Retina (tissue), 1 donor: Measurements from ENCODE around the gene MLC1.
"Not testable (repeated sequence)": the region's sequence is repeated elsewhere in the genome, so short reads cannot be mapped to it uniquely, and the experiment has no call there.

Source experiments
- DNase-seq: peaks from one replicate; pipeline ENCODE4 v3.0.0-alpha.2; 2016

The MLC1 gene

GRCh38 chr22:50101870-50102565 lies 16.8 kb upstream of the MLC1 start:
- DNase-seq = no peak

DNA sequence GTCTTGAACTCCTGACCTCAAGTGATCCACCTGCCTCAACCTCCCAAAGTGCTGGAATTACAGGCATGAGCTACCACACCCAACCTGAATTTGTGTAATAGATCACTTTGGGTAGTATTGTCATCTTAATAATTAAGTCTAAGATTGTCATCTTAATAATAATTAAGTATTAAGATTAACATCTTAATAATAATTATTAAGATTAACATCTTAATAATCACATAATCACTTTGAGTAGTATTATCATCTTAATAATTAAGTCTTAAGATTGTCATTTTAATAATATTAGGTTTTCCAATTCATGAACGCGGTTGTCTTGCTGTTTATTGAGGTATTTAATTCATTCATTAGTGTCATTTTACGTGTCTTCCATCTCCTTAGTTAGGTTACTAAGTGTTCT lies 12.8 kb upstream of the MLC1 start:
- DNase-seq = no peak

DNA sequence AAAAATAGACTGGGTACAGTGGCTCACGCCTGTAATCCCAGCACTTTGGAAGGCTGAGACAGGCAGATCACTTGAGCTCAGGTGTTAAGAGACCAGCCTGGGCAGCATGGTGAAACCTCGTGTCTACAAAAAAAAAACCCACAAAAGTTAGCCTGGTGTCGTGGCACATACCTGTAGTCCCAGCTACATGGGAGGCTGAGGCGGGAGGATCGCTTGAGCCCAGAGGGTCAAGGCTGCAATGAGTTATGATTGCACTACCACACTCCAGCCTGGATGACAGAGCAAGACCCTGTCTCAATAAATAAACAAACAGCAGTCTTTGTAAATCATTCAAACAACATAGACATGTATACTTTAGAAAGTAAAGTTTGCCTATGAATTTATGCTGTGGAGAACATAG lies 7.1 kb upstream of the MLC1 start:
- DNase-seq = no peak

- no peak for DNase-seq
These were observed 6.0 kb upstream of the MLC1 start for GRCh38 chr22:50091092-50091768.

- DNase-seq = no peak
These were observed 5.1 kb upstream of the MLC1 start for GRCh38 chr22:50090412-50090714.

DNA sequence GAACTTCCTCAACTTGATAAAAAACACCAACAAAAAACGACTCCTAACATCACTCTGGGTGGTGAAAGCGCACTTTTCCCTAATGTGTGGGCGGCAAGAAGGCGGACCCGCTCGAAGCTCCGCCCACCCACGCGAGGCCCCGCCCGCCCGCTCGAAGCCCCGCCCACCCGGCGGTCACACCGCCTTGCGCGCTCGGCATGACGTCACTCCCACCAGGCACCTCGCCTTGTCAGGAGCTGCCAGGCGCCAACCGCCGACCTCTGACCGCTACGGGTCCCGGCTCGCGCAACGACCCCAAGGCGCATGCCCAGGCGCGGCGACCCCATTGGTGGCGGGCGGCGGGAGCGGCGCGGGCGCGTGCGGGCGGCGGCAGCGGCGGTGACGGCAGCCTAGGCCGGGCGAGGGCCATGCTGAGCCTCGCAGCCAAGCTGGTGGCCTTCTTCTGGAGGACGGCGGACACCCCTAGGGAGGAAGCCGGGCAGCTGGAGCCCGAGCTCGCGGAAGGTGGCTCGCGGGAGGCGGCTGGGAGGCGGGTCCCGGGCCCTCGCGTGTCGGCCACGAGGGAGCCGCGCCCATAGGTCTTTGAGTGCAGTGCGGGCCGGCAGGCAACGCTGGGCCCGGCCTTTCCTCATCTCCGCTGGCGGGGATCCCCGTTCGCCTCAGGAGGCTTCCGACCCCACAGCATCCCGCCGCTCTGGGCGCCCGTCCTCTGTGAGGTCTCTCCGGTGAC lies 4.6 kb upstream of the MLC1 start, which contains the start of gene MOV10L1:
TSS of gene MOV10L1 (plus strand) at position 325 of the 730 bp plus-strand sequence. CDS start at position 408, 83 bp downstream.
- no peak for DNase-seq

DNA sequence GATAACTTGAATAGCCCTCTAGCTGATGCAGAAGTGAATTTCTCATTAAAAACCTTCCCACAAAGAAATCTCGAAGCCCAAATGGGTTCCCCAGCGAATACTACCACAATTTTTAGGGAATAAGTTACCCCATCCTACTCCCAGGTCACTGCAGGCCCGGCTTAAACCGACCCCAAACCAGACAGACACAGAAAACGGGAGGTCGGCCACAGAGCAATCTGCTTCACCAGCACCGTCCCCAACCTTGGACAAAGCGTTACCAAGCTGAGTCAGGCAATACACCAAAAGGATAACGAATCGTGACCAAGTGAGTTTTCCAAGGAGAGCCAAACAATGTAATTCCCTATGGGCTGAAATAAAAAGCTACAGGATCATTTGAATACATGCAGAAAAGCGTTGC lies 4.0 kb upstream of the MLC1 start:
- no peak for DNase-seq

DNA sequence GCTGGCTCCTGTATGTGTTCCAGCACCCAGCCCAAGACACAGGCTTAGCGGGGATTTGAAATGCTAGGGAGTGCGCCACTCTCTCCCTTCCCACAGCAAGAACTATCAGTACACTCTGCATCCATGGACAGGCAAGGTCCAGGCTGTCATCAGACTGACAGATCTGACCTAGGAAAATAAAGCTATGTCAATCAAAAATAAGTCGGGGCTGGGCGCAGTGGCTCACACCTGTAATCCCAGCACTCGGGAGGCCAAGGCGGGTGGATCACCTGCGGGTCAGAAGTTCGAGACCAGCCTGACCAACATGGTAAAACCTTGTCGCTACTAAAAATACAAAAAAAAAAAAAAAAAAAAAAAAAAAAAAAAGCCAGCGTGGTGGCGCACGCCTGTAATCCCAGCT lies 2.9 kb upstream of the MLC1 start:
- no peak for DNase-seq

DNA sequence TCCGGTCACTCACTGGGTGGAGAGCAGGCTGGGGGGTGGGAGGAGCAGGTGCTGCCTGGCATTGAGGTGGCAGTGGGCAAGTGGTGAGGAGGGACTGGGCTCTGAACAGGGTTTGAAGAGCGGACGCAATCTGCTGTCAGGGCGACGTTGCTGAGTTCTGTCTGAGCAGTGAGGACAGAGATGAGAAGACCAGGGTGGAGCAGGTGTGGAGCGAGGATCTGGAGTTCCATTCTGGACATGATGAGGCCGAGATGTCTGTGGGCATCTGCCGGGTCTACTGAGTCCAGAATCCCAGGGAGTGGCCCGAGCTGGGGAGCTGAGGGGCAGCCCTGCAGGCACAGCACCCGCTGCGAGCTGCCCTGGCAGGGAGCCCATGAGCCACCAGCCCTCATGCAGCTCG lies 2.4 kb upstream of the MLC1 start:
- DNase-seq = no peak

- DNase-seq = not testable (repeated sequence)
These were observed 1.7 kb upstream of the MLC1 start for GRCh38 chr22:50086975-50087374.

DNA sequence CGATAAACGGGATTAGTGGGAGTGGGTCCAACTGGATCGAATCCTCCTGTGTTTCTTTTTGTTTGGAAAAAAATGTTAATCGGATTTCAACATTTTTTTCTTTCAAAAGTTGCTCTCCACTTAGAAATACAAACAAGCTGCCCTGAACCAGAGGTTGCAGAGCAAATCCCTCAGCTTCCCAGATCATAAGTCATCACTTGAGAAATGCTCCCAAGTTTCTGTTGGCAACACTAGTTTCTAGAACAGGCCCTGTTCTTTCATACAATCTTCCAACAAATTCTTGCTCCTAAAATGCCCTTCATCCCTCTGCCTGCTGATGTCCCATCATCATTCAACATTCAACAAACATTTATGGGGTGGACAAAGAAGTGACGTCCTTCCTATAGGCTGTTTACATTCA lies 1.3 kb upstream of the MLC1 start:
- no peak for DNase-seq

- no peak for DNase-seq
These were observed 608 bp downstream of the MLC1 start for GRCh38 chr22:50084614-50085021.

- no peak for DNase-seq
These were observed 1.1 kb downstream of the MLC1 start for GRCh38 chr22:50084080-50084477.

DNA sequence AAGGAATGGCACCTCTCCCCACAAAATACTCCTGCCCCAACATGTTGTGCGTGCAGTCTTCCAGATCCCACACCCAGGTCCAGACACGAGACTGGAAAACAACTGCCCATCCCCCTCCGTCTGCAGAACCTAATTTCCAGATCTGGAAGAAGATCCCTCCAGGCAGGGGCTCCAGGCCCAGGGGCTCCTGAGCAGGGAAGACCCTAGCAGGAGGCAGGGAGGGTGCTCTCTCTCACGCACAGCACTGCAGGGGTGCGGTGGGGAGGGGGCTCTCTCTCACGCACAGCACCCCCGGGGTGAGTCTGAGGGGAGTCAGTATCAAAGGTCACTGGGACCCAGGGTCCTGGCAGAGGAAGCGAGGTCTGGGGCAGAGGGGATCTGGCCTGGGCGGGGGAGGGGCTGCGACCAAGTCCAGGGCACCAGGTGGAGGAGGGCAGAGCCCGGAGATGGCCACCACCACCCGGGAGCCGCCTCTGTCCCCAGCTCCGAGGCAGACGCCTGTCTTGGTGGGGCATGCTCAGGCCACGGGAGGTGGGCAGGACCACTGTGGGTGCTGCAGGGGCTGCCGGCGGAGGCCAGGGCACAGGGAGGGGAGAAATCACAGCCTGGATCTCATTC lies 1.7 kb downstream of the MLC1 start:
- no peak for DNase-seq

- no peak for DNase-seq
These were observed 2.2 kb downstream of the MLC1 start for GRCh38 chr22:50082961-50083461.

- DNase-seq = no peak
These were observed 3.0 kb downstream of the MLC1 start for GRCh38 chr22:50082197-50082715.

DNA sequence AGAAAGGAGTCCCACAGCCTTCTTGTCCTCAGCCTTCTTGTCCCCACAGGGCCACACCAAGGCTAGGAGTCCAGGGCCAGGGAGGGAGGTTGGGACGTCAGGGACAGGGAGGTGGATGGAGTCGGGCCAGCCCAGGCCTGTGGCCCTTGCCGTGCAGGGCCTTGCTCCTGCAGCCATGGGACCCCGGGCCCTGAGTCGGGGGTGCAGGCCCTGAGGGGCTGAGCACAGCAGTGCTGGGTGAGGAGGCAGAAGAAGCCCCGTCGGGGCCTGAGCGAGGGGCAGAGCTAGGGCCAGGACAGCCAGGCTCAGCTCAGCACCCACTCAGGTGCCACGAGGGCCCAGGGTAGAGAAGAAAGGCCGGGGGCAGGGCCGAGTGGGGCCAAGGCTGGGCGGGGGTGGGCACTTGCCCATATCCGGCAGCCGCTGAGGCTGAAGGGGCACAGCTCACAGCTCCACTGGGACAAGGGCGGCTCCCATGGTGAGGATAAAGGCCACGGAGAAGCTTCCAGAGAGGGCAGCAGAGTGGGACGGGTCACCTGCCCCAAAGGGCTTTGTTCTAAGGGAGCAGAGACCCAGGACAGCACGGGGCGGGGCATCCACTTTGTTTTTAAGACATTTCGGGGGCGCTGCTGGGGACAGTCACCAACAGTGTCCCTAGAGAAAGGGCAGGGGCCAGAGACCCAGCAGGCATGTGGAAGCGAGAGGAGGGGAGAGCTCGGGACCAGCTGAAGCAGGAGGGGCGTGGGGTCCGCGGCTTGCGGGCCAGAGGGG lies 3.6 kb downstream of the MLC1 start:
- DNase-seq = no peak

DNA sequence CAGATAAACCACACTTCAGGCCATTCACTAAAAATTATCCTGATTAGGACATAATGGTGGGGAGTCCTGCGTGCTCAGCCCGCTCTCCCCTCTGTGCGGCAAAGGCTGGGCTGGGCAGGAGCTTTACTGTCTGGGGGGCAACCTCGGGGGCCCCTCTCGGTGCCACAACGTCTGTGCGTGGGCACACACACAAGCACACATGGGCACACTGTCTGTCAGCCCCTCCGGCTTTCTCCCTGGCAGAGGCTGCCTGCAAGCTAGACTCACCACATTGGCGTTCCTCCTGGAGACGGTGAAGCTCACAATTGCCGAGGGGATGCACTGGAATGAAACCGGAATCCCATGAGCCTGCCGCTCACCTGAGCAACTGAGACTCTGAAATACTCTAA lies 5.2 kb downstream of the MLC1 start:
- no peak for DNase-seq

DNA sequence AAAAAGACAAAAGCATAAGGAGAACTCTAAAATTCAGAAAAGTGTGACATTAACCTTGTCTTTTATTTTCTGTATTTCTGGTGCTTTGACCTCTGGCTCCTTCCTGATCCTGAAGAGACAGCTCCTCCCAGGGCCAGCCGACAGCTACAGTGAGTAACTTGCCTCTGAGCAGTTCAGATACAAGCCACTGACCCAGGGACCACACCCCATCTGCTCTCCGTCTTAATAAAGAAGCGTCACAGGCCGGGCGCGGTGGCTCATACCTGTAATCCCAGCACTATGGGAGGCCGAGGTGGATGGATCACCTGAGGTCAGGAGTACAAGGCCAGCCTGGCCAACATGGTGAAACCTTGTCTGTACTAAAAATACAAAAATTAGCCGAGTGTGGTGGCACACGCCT lies 6.5 kb downstream of the MLC1 start:
- no peak for DNase-seq

DNA sequence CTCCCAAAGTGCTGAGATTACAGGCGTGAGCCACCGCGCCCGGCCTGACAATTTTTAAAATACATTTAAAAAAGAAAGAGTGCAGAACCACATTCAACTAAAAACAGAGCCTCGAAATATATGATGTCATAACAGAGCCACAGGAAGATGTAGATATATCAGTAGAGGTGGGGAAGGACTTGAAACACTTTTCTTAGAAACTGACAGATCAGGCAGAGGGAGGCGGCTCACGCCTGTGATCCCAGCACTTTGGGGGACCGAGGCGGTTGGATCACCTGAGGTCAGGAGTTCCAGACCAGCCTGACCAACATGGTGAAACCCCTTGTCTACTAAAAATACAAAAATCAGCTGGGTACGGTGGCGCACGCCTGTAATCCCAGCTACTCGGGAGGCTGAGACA lies 7.0 kb downstream of the MLC1 start:
- DNase-seq = no peak

- no peak for DNase-seq
These were observed 8.3 kb downstream of the MLC1 start for GRCh38 chr22:50076646-50077535.
